ENCODE data around the gene EPB41L4B. TPM values are rescaled to one million over a fixed set of nuclear protein-coding genes. Genes with fewer than 3 reads are reported as not detected.

Gene EPB41L4B
- total and polyA plus RNA-seq, 2 of the 4 experiments (the other 2 are of a cell fraction), result 0.36 to 0.54 TPM

DNA sequence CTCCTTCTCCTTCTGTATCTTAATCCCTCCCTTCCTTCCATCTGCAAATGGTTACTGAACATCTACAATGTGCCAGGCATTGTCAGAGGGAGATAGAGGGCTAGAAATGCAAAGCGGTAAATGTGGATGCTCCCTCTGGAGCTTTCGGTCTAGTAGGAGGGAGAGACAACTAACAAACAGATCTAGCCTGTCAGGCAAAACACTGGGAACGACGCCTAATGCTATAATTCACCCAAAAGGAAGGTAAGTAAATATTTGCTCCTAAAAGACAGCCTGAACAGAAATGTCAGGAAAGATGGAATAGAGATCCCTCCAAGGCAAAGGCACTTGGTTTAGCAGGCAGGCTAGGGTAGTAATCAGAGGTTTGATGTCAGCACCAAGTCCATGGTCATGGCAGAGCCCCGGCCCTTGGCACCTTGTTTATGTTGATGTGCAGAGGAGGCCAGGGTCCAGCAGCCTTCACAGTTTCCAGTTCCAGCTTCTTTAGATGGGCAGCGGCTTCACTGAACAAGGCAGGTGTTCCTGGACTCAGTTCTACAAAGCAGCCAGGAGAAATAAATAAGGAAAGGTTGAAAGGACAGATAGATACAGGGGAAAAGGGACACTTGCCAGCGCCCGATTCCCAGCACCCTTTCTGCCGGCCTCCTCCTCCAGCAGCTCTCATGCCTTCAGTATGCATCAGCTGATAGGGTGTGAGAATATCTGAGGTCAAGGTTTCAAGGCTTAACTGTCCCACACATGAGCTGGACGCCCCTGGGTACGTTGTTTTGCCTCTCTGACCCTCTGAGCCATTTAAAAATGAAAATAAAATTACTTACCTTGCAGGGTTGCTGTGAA lies 107.4 kb downstream of the EPB41L4B start:
- H2AK9ac ChIP-seq (replicated peaks; ENCODE audit: low read depth, low read length, poor library complexity), result no peak overlapping the region
- BruUV-seq (replicated peaks), result no TSS peak
- H3K36me3 ChIP-seq (ENCODE audit: control insufficient read depth, insufficient read depth, low read length), result no peaks in the 10 kb centered on the region
- H3K23ac ChIP-seq (ENCODE audit: low read depth, low read length), result no peak overlapping the region
- H3K18ac ChIP-seq (ENCODE audit: low read depth, low read length), result no peak overlapping the region
- no peak overlapping the region for H4K8ac ChIP-seq (ENCODE audit: low read depth in 2 of 2, low read length in 2 of 2)
- no peak overlapping the region for H2BK5ac ChIP-seq (ENCODE audit: low read depth, low read length, poor library complexity, severe bottlenecking)
- no peak overlapping the region for H2BK15ac ChIP-seq (ENCODE audit: low read depth, low read length)
- CTCF ChIA-PET, result no interaction called here
- DNase-seq, result no peak
- H4K91ac ChIP-seq (ENCODE audit: insufficient read depth, low read depth, low read length), result no peak overlapping the region
- ATAC-seq (ENCODE audit: low read depth), result no peak
- H3K4ac ChIP-seq (ENCODE audit: low read depth, low read length), result no peak overlapping the region
- H3K4me2 ChIP-seq (ENCODE audit: low read depth, low read length), result no peak overlapping the region
- dilution Hi-C loops (cut with HindIII; ENCODE audit: low sequenced_read_pairs, unreplicated experiment), result no loop called here
- H3K27me3 ChIP-seq (ENCODE audit: control insufficient read depth, insufficient read depth, low read length), result peaks cover 25% of the 10 kb centered on the region
- in situ Hi-C loops (cut with MboI; ENCODE audit: low sequenced_read_pairs), result no loop called here
- no peaks in the 10 kb centered on the region for H3K9me3 ChIP-seq (ENCODE audit: control insufficient read depth, insufficient read depth, low read length)
- H3K4me1 ChIP-seq (ENCODE audit: control insufficient read depth, insufficient read depth, low read length), result no peaks in the 10 kb centered on the region
- intact Hi-C loops (cut with micrococcal nuclease), result loop anchor here (10.0 kb wide), 1 partner anchor 61 kb away; no protein-coding TSS in a partner anchor
- H2BK120ac ChIP-seq (ENCODE audit: low read depth, low read length), result no peak overlapping the region
- H3K79me1 ChIP-seq (ENCODE audit: low read depth in 1 of 2, low read length in 2 of 2), result no peaks in the 10 kb centered on the region
- no peak overlapping the region for H3K56ac ChIP-seq (ENCODE audit: extremely low read depth, insufficient read depth, low read length)
- no peak overlapping the region for H3K14ac ChIP-seq (replicated peaks; ENCODE audit: low read depth, low read length)
- no peak overlapping the region for H3K4me3 ChIP-seq (ENCODE audit: insufficient read depth, low read depth, low read length)
- no peaks in the 10 kb centered on the region for H4K20me1 ChIP-seq (ENCODE audit: insufficient read depth, low read length)
- no peak overlapping the region for H2AFZ ChIP-seq (replicated peaks; ENCODE audit: low read length, poor library complexity)
- H2AK5ac ChIP-seq (ENCODE audit: low read depth, low read length), result no peak overlapping the region
- POLR2A ChIA-PET (ENCODE audit: unreplicated experiment), result no interaction called here
- no peak overlapping the region for H3K27ac ChIP-seq (ENCODE audit: insufficient read depth, low read length)
- H3K9me1 ChIP-seq (ENCODE audit: insufficient read depth, low read length), result no peaks in the 10 kb centered on the region
- H3K9ac ChIP-seq (ENCODE audit: low read depth, low read length), result no peak overlapping the region
- 50% methylated on average over 2 of the region's 11 CpGs; no CpG with 5 or more reads in 1 of the 2 experiments for WGBS, 2 experiments (ENCODE audit: extremely low coverage in 2 of 2, insufficient read length in 1 of 2)
- H4K5ac ChIP-seq (ENCODE audit: low read depth, low read length), result no peak overlapping the region
- no peak overlapping the region for H2BK20ac ChIP-seq (ENCODE audit: low read depth, low read length)
- TF ChIP-seq NFE2L2 (IDR thresholded peaks at IDR 0.05; ENCODE audit: low read depth, low read length) (no peak), SMC3 (IDR thresholded peaks at IDR 0.05; ENCODE audit: low read depth, low read length) (no peak), RFX5 (IDR thresholded peaks at IDR 0.05; ENCODE audit: low read depth, low read length) (no peak), MAFK (IDR thresholded peaks at IDR 0.05; ENCODE audit: low read depth, low read length) (no peak), ELK1 (IDR thresholded peaks at IDR 0.05; ENCODE audit: borderline replicate concordance, low read depth, low read length) (no peak), BHLHE40 (IDR thresholded peaks at IDR 0.05; ENCODE audit: low read depth, low read length) (no peak), FOS (IDR thresholded peaks at IDR 0.05; ENCODE audit: low read depth, low read length) (no peak), CHD1 (IDR thresholded peaks at IDR 0.05; ENCODE audit: low read depth, low read length) (no peak), USF2 (IDR thresholded peaks at IDR 0.05; ENCODE audit: low read depth, low read length) (no peak), CEBPB (IDR thresholded peaks at IDR 0.05; ENCODE audit: low read depth, low read length) (no peak), POLR2A (IDR thresholded peaks at IDR 0.05; ENCODE audit: low read depth, low read length) (no peak), MAZ (IDR thresholded peaks at IDR 0.05; ENCODE audit: borderline replicate concordance, low read depth, low read length) (no peak), RCOR1 (IDR thresholded peaks at IDR 0.05; ENCODE audit: insufficient replicate concordance, low read length) (no peak), MXI1 (IDR thresholded peaks at IDR 0.05; ENCODE audit: borderline replicate concordance, low read depth, low read length) (no peak), RAD21 (IDR thresholded peaks at IDR 0.05; ENCODE audit: low read length) (no peak)

All from IMR-90 (cell line).